ENCODE measurements around the gene MICAL3.
"Not testable (repeated sequence)": the region's sequence is repeated elsewhere in the genome, so short reads cannot be mapped to it uniquely, and the experiment has no call there.

Gene MICAL3, protein sequence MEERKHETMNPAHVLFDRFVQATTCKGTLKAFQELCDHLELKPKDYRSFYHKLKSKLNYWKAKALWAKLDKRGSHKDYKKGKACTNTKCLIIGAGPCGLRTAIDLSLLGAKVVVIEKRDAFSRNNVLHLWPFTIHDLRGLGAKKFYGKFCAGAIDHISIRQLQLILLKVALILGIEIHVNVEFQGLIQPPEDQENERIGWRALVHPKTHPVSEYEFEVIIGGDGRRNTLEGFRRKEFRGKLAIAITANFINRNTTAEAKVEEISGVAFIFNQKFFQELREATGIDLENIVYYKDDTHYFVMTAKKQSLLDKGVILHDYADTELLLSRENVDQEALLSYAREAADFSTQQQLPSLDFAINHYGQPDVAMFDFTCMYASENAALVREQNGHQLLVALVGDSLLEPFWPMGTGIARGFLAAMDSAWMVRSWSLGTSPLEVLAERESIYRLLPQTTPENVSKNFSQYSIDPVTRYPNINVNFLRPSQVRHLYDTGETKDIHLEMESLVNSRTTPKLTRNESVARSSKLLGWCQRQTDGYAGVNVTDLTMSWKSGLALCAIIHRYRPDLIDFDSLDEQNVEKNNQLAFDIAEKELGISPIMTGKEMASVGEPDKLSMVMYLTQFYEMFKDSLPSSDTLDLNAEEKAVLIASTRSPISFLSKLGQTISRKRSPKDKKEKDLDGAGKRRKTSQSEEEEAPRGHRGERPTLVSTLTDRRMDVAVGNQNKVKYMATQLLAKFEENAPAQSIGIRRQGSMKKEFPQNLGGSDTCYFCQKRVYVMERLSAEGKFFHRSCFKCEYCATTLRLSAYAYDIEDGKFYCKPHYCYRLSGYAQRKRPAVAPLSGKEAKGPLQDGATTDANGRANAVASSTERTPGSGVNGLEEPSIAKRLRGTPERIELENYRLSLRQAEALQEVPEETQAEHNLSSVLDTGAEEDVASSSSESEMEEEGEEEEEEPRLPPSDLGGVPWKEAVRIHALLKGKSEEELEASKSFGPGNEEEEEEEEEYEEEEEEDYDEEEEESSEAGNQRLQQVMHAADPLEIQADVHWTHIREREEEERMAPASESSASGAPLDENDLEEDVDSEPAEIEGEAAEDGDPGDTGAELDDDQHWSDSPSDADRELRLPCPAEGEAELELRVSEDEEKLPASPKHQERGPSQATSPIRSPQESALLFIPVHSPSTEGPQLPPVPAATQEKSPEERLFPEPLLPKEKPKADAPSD (N-terminal part only)

DNA sequence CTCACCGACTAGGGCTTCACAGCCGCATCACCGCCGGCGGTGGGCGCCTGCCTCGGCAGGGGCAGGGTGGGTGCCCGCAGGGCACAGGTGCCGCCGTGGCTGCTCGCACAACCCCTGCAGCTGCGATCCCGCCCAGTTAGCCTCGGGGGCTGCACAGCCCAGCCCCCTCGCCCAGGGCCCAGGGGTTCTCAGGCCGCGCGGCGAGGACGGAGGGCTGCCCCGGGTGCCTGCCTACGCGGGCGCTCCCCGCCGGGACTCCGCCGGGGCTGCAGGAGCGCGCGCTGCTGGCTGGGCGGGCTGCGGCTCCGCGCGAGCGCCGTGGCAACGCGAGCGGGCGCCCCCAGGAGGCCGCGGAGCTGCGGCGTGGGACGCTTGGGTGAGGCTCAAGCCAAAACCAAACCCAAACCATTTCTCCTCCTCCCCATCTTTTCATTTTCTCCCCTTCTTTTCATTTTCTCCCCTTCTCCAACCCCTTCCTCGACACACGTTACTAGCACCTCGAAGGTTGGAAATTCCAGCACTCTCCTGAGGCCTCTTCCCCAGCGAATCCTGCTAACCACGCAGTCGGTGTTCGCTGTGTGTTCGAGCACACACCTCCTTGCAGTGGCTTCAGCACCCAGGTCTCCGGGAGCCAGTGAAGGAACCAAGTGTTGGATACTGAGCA is at the start of gene MICAL3:
Gene MICAL3 (minus strand): TSS at position 286 of the 664 bp plus-strand sequence. CDS start 117,749 bp downstream, outside the sequence.
- peak; percentile 55 for DNase-seq

DNA sequence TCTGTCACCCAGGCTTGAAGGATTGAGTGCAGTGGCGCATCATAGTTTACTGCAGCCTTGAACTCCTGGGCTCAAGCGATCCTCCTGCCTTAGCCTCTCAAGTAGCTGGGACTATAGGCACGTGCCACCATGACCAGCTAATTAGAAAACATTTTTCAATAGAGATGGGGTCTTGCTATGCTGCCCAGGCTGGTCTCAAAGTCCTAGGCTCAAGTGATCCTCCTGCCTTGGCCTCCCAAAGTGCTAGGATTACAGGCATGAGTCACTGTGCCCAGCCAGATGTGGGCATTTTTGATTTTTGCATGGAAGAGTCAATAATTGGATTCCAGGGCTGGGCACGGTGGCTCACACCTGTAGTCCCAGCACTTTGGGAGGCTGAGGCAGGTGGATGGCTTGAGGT is 49.6 kb upstream of the MICAL3 start:
- not testable (repeated sequence) for DNase-seq

DNA sequence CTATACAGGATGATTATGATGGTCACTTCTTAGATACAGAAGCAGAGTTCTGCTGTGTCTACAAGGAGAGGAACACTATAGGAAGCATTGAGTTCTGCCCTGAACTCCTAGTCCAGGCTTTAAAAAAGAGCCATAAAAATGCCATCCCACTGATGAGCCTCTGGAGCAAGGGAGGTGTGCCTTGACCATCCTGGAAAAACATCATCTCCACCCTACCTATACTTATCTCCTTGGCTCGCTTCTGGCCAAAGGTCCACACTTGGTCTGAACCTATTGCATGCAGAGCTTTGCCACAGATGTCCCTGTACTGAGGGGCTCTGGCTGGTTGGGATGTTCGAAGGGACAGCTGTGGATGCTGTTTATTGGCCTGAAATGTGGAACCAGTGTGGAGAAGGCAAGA is 49.1 kb upstream of the MICAL3 start:
- no peak for DNase-seq

DNA sequence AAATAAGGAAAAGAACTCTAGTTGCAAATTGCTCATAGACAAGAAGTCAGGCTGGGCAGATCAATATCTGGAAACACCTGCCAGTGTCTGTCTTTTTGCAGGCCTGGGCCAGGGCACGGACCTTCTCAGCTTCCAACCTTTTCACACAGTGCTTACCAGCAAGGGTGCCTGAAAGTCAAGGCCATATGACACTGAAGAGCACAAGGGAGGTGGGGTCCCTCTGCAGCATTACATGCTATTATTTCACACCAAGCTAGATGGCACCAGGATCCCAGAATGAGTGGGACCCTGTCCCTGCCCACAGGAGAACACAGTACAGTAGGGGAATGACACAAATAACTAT is 47.6 kb upstream of the MICAL3 start:
- DNase-seq = no peak

DNA sequence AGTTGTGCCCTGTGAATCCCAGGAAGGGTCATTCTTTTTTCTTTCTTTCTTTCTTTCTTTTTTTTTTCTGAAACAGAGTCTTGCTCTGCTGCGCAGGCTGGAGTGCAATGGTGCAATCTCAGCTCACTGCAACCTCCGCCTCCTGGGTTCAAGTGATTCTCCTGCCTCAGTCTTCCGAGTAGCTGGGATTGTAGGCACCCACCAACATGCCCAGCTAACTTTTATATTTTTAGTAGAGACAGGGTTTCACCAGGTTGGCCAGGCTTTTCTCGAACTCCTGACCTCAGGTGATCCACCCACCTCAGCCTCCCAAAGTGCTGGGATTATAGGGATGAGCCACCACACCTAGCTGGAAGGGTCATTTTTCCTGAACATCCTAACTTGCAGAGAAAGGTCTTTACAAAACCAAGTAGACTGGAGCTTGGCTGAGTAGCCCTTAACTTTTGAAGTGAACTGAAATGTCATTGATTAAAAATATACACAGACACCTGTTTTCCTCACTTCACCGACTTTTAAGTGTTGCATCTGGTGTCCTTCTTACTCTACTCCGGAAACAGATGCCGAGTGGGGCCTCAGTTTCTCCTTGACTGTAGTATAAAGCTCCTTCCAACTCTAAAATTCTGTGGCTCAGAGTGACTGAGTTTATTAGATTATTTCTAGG is 47.1 kb upstream of the MICAL3 start:
- DNase-seq = not testable (repeated sequence)

DNA sequence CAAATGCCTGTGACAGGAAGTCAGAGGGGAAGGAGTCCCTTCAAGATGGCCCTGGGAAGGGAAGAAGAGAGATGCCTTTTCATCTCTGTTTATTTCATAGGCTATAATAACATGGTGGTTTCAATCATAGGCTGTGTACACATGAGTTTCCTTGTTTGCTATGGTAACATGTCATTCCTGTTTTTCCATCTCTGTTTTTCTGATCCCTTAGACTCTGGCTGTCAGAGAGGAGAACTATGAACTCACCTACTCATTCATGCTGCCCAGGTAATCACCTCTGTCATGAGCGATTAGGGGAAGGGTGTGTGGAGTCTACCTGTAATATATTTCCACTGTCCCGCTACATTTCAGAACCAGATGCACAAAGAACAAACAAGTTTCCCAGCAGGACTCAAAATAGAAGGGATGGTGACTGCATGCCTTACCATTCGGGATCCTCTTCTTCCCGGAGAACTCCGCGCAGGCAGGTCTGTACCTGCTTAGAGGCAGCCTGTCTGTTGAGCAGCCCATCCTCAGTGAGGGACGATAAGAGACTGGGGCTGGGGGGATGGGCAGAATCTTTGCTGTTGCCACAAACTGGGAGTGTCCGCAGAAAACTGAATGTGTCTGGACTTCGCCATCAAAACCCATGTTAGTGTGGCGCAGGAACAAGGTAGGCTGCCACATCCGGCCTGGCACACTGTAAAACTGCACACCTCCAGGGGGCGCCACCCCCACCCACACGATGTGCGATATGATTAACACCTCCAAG is 46.4 kb upstream of the MICAL3 start:
- no peak for DNase-seq

DNA sequence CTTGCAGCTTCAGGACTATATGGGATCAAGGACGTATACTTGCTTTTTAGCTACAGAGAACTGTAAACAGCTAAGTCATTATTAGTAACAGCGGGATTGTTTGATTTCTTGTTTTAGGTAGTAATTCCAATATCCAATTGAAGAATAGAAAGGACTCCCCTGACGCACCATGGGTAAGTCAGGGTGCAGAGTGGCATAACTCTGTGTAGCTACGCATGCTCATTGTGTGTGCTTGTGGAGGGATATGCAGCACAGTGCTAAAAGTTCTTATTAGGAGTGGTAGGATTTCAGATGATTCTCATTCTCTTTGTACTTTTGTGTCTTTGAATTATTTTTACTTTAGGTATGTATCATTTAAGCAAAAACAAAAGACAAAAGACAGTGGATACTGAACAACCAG is 45.7 kb upstream of the MICAL3 start:
- DNase-seq = no peak

DNA sequence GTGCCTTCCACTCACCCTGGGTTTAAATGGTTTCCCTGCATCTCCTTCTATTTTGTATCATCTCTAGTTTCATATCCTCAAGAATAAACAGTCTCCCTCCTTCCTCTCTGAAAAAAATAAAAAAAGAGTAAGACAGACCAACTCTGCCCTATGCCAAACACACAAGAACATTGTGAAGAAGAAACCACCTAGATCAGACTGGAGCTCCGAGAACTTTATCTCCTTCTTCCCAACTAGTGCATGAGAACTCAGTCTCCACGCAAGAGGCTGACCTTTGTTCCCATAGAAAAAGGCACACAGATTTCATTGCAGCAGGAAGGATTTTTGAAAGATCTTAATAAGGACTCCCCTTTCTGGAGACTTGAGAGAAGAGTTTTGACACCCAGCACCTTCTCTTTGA is 44.7 kb upstream of the MICAL3 start:
- no peak for DNase-seq

DNA sequence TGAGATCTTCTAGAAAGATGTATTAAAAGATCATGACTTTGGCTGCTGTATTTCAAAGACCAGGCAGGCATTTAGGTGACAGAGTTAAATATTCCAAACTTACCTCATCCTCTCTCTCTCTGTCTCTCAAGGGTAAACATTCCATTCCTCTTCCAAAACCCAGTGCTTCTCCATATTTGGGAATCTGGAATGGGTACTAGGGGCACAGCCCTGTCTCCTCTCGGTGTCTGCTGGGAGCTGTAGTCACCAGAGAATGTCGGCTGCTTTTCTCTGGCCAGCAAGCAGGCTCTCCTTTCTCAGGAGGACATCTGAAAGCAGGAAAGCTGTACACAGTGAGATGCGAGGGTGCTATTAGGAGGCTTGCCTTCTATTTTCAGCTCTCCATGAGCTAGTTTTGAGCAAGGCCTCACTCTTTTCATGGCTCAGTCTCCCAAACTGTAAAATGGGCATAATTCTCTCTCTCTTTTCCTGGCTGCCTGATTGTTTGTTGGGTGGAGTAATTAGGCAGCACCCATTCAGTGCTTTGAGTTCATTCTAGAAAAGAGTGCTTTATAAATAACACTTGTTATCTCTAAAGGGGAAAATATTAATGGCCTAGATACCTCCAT is 44.1 kb upstream of the MICAL3 start:
- DNase-seq = no peak

DNA sequence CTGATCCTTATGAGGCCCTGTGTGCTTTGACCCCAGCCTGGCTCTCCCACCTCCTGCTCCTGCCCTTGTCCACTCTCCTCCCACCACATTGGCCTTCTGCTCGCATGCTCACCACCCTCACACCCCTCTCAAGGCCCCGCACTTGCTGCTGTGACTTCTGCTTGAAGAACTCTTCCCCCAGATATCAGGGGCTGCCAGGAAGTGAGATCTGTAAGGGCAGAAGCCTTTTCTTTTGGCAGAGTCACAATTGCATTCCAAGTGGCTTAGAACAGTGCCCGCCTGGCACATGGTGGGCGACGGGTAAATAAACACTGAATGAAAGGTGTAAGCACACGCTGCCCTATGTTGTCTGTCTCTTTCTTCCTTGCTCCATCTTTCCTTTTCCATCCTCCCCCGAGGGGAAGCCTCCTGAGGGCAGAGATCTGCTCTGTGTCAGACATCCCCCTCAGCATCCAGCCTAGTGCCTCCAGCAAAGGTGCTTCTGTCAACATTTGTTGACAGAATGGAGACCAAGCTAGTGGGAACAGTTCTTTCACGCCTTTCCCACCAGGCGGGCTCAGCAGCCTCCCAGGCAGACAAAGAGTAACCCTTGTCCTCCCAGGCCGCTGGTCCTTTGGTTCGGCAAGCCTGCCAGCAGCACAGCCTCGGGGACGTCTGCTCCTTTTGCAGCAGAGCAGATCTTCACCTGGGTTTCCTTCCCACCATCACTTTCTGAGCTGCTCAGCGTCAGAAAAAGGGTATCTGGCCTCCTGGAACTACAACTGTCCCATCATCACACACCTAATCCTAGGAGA is 43.4 kb upstream of the MICAL3 start:
- DNase-seq = no peak

DNA sequence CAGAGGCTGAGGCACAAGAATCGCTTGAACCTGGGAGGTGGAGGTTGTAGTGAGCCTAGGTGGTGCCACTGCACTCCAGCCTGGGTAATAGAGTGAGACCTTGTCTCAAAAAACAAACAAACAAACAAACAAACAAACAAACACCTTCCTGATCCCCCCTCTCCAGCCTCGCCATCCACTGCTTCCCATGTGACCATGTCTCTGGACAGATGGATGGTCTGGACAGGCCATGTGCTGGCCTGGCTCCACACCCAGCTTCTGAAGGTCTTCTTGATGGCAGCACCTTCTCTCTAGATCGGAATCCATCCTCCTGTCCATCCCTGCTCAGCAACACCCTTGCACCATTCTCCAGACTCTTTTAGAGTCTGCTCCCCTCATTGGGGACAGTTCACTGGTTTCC is 42.8 kb upstream of the MICAL3 start:
- no peak for DNase-seq

DNA sequence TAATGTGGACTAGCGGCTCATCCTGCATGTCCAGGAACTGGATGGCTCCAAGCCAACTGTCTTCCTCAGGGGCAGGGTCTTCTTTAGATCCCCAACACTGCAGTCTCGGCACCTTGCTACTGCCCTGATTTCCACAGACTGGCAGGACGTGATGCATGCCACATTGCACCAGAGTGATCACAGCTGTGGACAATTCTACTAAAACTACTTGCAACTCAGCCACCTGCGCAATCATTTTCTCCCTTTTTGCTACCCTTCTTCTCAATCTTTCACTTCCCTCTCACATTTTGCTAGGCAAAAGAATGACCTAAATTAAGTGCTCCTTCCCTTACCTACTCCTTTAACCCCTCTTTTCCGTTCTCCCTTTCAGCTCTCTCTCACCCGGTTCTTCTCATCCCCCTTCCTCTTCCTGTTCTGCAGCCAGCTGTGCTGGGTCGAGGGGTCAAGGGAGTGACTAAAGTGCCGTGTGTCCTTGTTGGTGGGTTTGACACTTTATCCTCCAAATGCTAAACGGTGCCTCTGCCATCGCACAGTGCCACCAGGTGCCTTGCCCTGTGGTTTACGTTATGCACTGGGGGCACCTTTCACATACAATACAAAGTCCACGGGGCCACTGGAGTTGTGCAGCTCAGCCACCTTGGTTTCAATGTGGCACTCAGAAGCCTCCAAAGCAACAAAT is 42.0 kb upstream of the MICAL3 start:
- DNase-seq = peak in 1 of 2 donors; percentile 16

DNA sequence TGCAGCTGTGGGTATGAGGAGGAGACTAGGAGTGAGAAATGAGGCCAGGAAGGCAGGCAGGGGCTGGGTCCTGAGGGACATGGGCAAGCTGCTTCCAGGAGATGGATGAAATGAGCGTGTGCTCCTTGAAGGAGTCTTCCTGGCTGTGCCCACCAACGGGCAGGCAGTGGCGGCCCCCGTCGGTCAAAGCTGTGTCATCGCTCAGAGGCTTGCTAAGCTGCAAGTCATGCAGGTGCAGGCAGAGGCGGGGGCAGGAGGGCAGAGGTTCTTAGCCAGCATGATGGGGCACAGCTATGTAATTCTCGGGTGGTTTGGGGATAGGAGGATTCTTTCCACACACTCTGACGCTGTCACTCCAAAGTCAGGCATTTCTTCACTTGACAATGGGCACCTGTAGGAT is 40.9 kb upstream of the MICAL3 start:
- no peak for DNase-seq

DNA sequence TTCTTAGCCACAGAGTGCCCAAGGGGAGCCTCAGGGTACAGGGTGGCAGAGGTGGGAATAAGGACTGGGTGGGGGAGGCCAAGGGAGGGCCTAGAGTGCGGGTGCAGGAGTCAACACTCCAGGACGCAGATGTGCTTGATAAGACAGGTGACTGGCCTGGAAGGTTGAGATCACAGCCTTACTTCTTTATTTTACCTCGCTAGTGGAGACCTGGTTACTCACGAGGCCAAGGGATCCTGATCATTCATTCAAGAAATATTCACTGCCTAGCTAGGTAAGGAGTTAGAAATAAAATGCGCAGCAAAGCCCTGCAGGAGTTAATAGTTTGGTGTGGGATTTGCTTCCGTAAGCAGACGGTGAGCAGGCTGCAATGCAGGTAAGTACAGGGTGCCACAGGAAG is 40.3 kb upstream of the MICAL3 start:
- no peak for DNase-seq

DNA sequence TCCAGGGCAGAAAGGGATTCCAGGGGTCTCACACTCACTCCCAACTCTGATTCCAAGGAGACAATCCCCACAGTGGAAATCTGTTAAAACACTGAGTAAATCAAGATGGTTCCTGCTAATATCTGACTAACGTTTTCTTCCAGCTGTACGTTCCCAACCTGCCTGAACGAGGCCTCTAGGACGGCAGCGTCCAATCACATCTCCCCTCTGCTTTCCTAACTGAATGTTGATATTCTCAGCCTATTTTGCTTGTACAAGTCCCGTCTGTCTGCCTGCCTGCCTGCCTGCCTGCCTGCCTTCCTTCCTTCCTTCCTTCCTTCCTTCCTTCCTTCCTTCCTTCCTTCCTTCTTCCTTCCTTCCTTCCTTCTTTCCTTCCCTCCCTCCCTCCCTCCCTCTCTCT is 39.4 kb upstream of the MICAL3 start:
- DNase-seq = not testable (repeated sequence)

DNA sequence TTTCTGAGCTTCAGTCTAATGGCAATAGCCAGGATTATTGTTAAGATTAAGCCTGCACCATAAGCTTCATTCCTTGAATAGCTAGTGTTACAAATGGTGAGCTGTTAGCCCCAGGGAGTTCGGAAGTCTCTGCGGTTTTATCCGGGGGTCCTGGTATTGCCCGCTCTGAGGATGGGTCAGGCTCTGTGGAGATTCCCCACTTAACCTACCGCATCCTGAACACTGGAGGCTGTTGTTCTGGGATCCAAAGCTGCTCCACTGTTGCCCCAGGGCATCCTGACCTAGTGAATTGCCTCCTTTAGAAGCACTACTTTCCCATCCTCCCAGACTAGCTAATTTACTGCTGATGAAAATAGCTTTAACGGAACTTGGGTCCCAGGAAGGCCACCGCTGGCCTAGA is 38.9 kb upstream of the MICAL3 start:
- no peak for DNase-seq

DNA sequence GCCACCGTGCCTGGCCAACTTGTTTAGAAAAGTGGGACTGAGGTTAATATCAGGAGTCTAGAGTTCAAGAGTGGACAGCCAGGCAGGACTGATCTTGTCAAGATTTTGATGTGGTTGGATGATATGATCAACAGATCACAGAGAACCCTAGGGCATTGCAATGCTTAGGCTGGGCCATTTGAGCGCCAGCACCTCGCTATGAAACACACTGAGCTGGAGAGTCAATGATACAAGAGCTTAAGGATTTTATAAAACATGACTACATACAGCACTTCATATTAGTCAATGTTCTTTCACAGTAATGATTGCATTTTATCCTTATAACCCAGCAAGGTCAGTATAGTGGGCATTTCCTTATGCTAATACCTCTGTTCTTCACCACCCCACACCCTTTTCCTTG is 38.1 kb upstream of the MICAL3 start:
- no peak for DNase-seq

DNA sequence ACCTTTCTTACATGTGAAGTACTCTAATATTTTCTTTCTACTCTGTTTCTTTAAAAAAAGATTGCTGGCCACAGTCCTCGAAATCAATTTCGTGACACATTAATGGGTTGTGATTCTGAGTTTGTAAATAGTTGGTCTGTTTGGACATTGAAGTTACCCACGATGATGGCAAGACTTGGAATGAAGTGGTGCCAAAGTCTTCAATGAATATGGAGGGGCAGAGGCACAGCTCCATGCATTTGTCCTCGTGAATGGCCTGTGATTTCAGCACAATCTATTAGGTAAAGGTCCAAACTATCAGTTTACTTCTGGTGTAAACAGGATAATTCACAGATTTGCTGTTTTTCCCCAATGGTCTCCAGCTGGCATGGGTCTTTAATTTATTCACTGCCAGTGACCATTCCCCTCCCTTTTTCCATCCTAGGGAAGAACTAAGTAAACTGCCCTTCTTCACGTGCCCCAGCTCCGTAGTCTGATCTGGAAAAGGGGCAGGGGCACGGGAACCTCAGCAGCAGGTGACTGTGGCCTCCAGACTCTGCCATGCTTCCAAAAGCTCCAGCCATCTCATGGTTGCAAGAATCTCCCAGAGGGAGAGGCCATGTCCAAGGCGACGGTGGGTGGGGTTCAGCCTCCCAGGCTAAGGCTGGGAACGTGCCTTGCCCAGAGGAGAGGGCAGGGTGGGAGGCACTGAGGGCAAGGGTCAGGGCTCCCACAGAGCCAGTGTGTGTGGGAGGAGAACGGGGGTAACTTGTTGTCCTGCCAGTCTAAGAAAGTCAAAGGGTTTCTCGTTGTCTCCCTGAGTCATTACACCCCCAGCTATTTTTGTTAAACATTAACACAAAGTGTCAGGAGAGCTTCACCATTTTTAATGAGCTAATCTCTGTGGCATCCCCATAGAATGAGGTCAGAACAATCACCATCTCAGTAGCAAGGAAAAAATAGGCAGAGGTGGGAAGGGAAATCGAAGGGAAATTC is 36.6 kb upstream of the MICAL3 start:
- no peak for DNase-seq

Measured in CD4-positive, alpha-beta T cell treated with Interleukin-4 for 1 hour (primary cell).